ENCODE measurements around the gene PARVB.

Gene PARVB

GRCh38 chr22:44143579-44143978 is 119.5 kb downstream of the PARVB start:
- Mint-ChIP-seq H3K36me3 (ENCODE audit: low read depth) (peaks cover 10% of the 10 kb centered on the region), H3K9me3 (no peaks in the 10 kb centered on the region), H3K4me3 (no peak overlapping the region), H3K4me1 (ENCODE audit: low read depth) (no peaks in the 10 kb centered on the region), H3K27ac (no peak overlapping the region), H3K27me3 (peaks cover 4% of the 10 kb centered on the region)

DNA sequence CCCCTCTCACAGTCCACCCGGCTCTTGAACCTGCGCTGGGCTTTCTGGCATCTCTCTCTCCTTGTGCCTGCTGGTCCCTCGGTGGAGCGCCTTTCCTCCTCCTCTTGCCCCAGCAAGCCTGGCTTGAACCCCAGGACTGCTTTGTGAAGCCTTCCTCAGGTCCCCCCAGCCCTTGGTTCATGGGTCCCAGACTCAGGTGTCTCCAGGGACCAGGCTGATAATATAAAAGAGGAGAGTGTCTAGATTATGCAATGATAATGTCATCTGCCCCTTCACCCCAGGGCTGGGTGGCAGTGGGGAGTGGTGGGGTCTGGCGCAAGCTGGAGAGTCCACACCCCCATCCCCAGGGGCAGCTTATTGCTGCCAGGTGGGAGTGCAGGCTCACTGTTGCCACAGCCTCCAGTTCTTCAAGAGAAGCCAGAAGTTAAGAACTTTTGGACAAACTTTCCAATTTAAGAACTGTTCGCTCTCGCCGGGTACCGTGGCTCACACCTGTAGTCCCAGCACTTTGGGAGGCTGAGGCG is 120.0 kb downstream of the PARVB start:
- Mint-ChIP-seq H3K36me3 (ENCODE audit: low read depth) (peaks cover 5% of the 10 kb centered on the region), H3K27ac (no peak overlapping the region), H3K4me1 (ENCODE audit: low read depth) (no peaks in the 10 kb centered on the region), H3K9me3 (no peaks in the 10 kb centered on the region), H3K27me3 (peaks cover 5% of the 10 kb centered on the region), H3K4me3 (no peak overlapping the region)

DNA sequence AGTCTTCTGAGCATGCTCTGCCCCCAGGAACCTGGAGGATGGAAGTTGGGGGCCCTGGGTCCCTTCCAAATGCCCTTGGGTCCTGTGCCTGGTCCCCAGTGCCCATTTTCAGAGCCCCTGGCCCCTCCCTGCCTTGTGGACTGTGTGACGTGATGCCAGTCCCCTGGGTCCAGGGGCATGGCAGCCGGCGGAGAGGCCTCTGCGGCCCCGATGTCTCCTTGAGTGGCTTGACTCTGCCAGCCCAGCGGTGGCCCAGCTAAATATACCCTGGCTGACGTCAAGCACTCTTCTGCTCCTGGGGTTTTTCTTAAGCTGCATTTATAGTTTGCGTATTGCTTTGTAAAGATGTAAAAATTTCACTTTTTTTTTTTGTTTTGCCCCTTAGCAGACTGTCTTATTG is 121.4 kb downstream of the PARVB start:
- no peak overlapping the region for H3K4me3 Mint-ChIP-seq
- H3K36me3 Mint-ChIP-seq (ENCODE audit: low read depth), result peaks cover 5% of the 10 kb centered on the region
- H3K27me3 Mint-ChIP-seq, result peaks cover 5% of the 10 kb centered on the region
- H3K9me3 Mint-ChIP-seq, result no peaks in the 10 kb centered on the region
- H3K4me1 Mint-ChIP-seq (ENCODE audit: low read depth), result no peaks in the 10 kb centered on the region
- no peak overlapping the region for H3K27ac Mint-ChIP-seq

DNA sequence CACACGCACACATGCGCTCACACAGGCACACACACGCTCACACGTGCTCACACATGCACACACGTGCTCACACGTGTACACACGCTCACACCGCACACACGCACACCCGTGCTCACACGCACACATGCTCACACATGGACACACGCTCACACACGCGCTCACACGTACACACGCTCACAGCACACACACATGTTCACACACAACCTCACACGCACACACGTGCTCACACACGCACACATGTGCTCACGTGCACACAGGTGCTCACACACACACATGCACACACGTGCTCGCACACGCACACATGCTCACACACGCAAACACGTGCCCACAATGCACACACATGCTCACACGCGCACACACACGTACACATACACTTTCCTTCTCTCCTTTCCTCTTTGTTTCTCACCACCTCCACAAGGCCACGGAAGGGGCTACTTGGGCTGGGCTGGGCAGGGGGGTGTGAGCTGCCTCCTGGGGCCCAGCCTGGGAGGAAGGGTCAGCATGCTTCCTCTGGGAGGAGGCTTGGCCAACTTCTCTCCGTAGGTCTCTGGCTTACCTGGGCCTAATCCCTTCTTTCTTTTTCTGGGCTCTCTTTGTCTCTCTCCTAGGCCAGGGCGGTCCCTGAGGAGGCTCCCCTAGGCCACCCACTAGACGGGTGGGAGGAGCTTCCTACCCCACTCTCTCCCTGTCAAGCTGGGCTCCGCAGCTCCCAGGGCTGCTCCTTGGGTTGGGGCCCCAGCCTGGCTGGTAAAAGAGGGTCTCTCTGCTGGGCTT is 122.2 kb downstream of the PARVB start:
- Mint-ChIP-seq H3K27me3 (peaks cover 5% of the 10 kb centered on the region), H3K4me1 (ENCODE audit: low read depth) (no peaks in the 10 kb centered on the region), H3K4me3 (no peak overlapping the region), H3K36me3 (ENCODE audit: low read depth) (peaks cover 9% of the 10 kb centered on the region), H3K27ac (peak overlapping the region; percentile 47), H3K9me3 (no peaks in the 10 kb centered on the region)

GRCh38 chr22:44147008-44147645 is 123.0 kb downstream of the PARVB start:
- peaks cover 5% of the 10 kb centered on the region for H3K27me3 Mint-ChIP-seq
- H3K4me3 Mint-ChIP-seq, result no peak overlapping the region
- H3K4me1 Mint-ChIP-seq (ENCODE audit: low read depth), result no peaks in the 10 kb centered on the region
- peaks cover 9% of the 10 kb centered on the region for H3K36me3 Mint-ChIP-seq (ENCODE audit: low read depth)
- no peaks in the 10 kb centered on the region for H3K9me3 Mint-ChIP-seq
- H3K27ac Mint-ChIP-seq, result no peak overlapping the region

DNA sequence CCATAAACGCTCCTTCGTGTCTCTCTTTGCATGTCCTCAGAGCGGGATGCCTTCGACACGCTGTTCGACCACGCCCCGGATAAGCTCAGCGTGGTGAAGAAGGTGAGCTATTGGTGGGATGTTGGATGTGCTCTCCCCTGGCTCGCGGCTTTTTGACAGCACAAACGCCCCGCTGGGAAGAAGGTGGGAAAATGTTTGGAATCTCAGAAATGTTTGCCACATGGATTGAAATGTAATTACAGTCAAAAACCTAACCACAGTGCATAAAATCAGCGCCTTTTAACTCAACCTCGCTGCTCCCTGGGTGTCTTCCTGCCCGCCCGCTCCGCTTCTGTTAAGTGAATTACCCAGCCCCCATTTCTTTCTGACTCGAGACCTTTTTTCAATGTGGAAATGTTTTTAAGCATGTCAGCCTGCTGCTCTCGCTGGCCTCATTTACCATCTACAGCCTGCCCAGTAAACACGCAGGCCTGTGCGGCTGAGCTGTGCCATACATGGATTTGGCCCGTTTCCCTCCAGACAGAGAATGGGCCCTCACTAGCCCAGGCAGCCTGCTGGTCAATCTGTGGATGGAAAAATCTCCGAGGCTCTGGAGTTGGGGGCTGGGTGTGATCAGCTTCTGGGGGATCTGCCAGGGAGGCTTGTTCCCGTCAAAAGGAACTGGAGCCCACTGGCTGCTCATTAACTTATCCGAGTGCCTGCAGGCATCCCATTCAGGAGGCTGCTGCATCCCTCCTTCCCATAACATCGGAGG is 123.9 kb downstream of the PARVB start:
- peaks cover 5% of the 10 kb centered on the region for H3K27me3 Mint-ChIP-seq
- no peak overlapping the region for H3K27ac Mint-ChIP-seq
- no peak overlapping the region for H3K4me3 Mint-ChIP-seq

DNA sequence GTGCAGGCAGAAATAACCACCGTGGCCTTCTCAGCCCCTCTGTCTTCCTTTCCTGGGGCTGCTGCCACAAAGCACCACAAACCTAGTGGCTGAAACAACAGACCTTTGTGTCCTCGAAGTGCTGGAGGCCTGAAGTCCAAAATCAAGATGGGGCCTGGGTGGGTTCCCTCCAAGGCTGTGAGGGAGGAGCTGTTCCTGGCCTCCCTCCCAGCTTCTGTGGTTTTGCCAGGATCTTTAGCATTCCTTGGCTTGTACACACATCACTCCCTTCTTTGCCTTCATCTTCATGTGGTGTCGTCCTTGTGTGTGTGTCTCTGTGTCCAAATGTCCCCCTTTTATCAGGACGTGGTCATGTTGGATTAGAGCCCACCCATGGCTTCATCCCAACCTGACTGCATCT is 127.6 kb downstream of the PARVB start:
- Mint-ChIP-seq H3K36me3 (ENCODE audit: low read depth) (peaks cover 4% of the 10 kb centered on the region), H3K4me1 (ENCODE audit: low read depth) (no peaks in the 10 kb centered on the region), H3K4me3 (no peak overlapping the region), H3K9me3 (no peaks in the 10 kb centered on the region), H3K27ac (no peak overlapping the region), H3K27me3 (peaks cover 5% of the 10 kb centered on the region)

More for the DNA sequence above, 123.9 kb downstream of the PARVB start:
- no peaks in the 10 kb centered on the region for H3K4me1 Mint-ChIP-seq (ENCODE audit: low read depth)
- H3K9me3 Mint-ChIP-seq, result no peaks in the 10 kb centered on the region
- peaks cover 9% of the 10 kb centered on the region for H3K36me3 Mint-ChIP-seq (ENCODE audit: low read depth)

- Mint-ChIP-seq H3K27ac (no peak overlapping the region), H3K4me1 (ENCODE audit: low read depth) (no peaks in the 10 kb centered on the region)
These were observed 129.6 kb downstream of the PARVB start for GRCh38 chr22:44153710-44154109.

GRCh38 chr22:44154436-44154942 is 130.4 kb downstream of the PARVB start:
- Mint-ChIP-seq H3K4me1 (ENCODE audit: low read depth) (no peaks in the 10 kb centered on the region), H3K36me3 (ENCODE audit: low read depth) (peaks cover 4% of the 10 kb centered on the region), H3K4me3 (no peak overlapping the region), H3K27ac (no peak overlapping the region), H3K27me3 (no peaks in the 10 kb centered on the region), H3K9me3 (no peaks in the 10 kb centered on the region)

More at GRCh38 chr22:44153710-44154109, 129.6 kb downstream of the PARVB start:
- no peaks in the 10 kb centered on the region for H3K9me3 Mint-ChIP-seq
- no peak overlapping the region for H3K4me3 Mint-ChIP-seq
- H3K27me3 Mint-ChIP-seq, result no peaks in the 10 kb centered on the region
- peaks cover 4% of the 10 kb centered on the region for H3K36me3 Mint-ChIP-seq (ENCODE audit: low read depth)

DNA sequence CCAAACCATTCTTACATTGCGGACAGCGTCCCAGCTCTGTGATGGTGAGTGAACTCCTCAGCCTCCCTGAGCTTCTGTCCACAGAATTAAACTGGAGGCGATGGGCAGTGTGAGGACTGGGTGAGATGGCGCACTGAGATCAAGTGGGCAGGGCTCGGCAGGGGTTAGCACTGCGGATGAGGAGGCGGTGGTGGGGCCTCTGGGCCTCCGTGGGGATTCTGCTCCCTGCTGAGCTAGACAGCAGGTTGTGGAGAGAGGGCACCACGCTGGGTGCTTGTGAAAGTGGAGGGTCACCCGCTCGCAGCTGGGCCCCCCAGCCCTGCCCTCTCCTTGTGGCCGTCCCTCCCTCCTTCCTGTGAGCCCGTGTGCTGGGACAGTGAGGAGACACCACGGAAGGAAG is 131.0 kb downstream of the PARVB start:
- no peak overlapping the region for H3K27ac Mint-ChIP-seq

GRCh38 chr22:44157916-44158618 is 134.0 kb downstream of the PARVB start:
- Mint-ChIP-seq H3K4me1 (ENCODE audit: low read depth) (no peaks in the 10 kb centered on the region), H3K27me3 (no peaks in the 10 kb centered on the region), H3K27ac (no peak overlapping the region), H3K9me3 (no peaks in the 10 kb centered on the region), H3K4me3 (no peak overlapping the region), H3K36me3 (ENCODE audit: low read depth) (peaks cover 4% of the 10 kb centered on the region)

More for the DNA sequence above, 131.0 kb downstream of the PARVB start:
- peaks cover 4% of the 10 kb centered on the region for H3K36me3 Mint-ChIP-seq (ENCODE audit: low read depth)
- H3K4me3 Mint-ChIP-seq, result no peak overlapping the region
- H3K9me3 Mint-ChIP-seq, result no peaks in the 10 kb centered on the region
- no peaks in the 10 kb centered on the region for H3K4me1 Mint-ChIP-seq (ENCODE audit: low read depth)
- no peaks in the 10 kb centered on the region for H3K27me3 Mint-ChIP-seq

DNA sequence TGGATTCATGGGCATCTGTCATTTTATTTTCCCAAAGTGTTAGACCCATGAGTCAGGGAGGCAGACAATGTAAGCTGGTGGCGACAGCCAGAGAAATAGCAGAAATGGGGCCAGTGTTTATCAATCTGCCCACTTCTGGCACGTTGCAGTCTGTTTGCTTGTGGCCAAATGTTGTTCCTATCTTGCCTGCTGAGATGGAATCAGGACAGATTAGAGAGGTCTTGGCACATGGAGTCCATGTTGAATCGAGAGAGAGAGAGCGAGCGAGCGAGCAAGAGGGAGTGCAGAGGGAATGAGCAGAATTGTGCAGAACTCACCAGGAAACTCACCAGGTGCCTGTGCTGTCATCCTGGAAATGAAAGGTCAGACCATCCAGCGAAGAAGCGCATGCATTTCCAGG is 134.7 kb downstream of the PARVB start:
- Mint-ChIP-seq H3K36me3 (ENCODE audit: low read depth) (peaks cover 4% of the 10 kb centered on the region), H3K9me3 (no peaks in the 10 kb centered on the region), H3K4me3 (no peak overlapping the region), H3K27me3 (no peaks in the 10 kb centered on the region), H3K4me1 (ENCODE audit: low read depth) (no peaks in the 10 kb centered on the region), H3K27ac (no peak overlapping the region)

- H3K4me3 Mint-ChIP-seq, result no peak overlapping the region
These were observed 135.1 kb downstream of the PARVB start for GRCh38 chr22:44159221-44159620.

GRCh38 chr22:44159811-44160210 is 135.7 kb downstream of the PARVB start:
- Mint-ChIP-seq H3K4me1 (ENCODE audit: low read depth) (no peaks in the 10 kb centered on the region), H3K36me3 (ENCODE audit: low read depth) (peaks cover 7% of the 10 kb centered on the region), H3K27ac (no peak overlapping the region), H3K27me3 (no peaks in the 10 kb centered on the region), H3K9me3 (no peaks in the 10 kb centered on the region), H3K4me3 (no peak overlapping the region)

More at GRCh38 chr22:44159221-44159620, 135.1 kb downstream of the PARVB start:
- H3K4me1 Mint-ChIP-seq (ENCODE audit: low read depth), result no peaks in the 10 kb centered on the region
- peaks cover 4% of the 10 kb centered on the region for H3K36me3 Mint-ChIP-seq (ENCODE audit: low read depth)
- no peaks in the 10 kb centered on the region for H3K9me3 Mint-ChIP-seq
- H3K27ac Mint-ChIP-seq, result no peak overlapping the region
- no peaks in the 10 kb centered on the region for H3K27me3 Mint-ChIP-seq

Measured in stimulated activated naive CD8-positive, alpha-beta T cell treated with anti-CD3 and anti-CD28 coated beads, Interleukin-15, Interleukin-2, amounts not matched to agents 100 ng/mL and 50 ng/mL, for 24 hours (primary cell).